Uterus (tissue), 2 donors: ENCODE data around the gene RARA.
"Not testable (repeated sequence)": the region's sequence is repeated elsewhere in the genome, so short reads cannot be mapped to it uniquely, and the experiment has no call there.

ENCODE experiments used
- POLR2A ChIP-seq, 2 donors: fragments of 450-650 bp; IDR thresholded peaks; one replicate each; pipeline ENCODE4 v1.6.1; 2016; ENCODE audit warnings: antibody characterized with exemption in 2 of 2, mild to moderate bottlenecking in 1 of 2, moderate library complexity in 1 of 2
- TF ChIP-seq, protein P1 (sequence below), 4 experiments: fragments of 200-600 bp in 2 of 4; fragments of 450-650 bp in 2 of 4; sonication (generic) in 2 of 4; IDR thresholded peaks; one replicate each; pipeline ENCODE4 v1.5.1; 2016 to 2019; ENCODE audit warnings: antibody characterized with exemption in 4 of 4, mild to moderate bottlenecking in 2 of 4, moderate library complexity in 1 of 4

GRCh38 chr17:40372644-40373043 lies 63.7 kb downstream of the RARA start:
- TF ChIP-seq, protein P1, sequence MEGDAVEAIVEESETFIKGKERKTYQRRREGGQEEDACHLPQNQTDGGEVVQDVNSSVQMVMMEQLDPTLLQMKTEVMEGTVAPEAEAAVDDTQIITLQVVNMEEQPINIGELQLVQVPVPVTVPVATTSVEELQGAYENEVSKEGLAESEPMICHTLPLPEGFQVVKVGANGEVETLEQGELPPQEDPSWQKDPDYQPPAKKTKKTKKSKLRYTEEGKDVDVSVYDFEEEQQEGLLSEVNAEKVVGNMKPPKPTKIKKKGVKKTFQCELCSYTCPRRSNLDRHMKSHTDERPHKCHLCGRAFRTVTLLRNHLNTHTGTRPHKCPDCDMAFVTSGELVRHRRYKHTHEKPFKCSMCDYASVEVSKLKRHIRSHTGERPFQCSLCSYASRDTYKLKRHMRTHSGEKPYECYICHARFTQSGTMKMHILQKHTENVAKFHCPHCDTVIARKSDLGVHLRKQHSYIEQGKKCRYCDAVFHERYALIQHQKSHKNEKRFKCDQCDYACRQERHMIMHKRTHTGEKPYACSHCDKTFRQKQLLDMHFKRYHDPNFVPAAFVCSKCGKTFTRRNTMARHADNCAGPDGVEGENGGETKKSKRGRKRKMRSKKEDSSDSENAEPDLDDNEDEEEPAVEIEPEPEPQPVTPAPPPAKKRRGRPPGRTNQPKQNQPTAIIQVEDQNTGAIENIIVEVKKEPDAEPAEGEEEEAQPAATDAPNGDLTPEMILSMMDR (IDR thresholded peaks at IDR 0.05), result not testable (repeated sequence)
- not testable (repeated sequence) for TF ChIP-seq POLR2A (IDR thresholded peaks at IDR 0.05)
